ENCODE data around the gene UBAP1L. TPM values are rescaled to one million over a fixed set of nuclear protein-coding genes. Genes with fewer than 3 reads are reported as not detected.

Gene UBAP1L
- total RNA-seq (2022; extraction: Qiagen RNA extraction) = 0.53 to 0.97 TPM (median 0.84 TPM) in 5 replicates

DNA sequence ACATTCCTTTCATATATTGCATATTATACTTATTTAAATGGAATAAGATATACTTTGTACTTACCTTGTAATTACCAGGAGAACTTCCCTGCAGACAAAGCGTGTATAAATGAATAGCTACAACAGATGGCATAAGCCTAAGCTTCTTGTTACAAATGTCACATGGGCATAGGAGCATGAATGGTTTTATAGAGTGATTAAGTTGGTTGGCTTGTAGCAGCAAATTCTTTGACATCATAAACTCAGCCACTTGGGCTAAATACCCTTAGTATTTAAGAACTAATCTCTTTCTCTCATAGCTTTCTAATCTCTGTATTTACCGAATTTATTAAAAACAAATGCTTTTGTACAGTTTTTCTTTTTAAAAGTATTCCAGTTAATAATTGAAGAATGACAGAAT is at the start of gene UBAP1L:
UBAP1L (minus strand) TSS at position 115 of the 400 bp plus-strand sequence. CDS start 8,985 bp downstream, outside the sequence.

DNA sequence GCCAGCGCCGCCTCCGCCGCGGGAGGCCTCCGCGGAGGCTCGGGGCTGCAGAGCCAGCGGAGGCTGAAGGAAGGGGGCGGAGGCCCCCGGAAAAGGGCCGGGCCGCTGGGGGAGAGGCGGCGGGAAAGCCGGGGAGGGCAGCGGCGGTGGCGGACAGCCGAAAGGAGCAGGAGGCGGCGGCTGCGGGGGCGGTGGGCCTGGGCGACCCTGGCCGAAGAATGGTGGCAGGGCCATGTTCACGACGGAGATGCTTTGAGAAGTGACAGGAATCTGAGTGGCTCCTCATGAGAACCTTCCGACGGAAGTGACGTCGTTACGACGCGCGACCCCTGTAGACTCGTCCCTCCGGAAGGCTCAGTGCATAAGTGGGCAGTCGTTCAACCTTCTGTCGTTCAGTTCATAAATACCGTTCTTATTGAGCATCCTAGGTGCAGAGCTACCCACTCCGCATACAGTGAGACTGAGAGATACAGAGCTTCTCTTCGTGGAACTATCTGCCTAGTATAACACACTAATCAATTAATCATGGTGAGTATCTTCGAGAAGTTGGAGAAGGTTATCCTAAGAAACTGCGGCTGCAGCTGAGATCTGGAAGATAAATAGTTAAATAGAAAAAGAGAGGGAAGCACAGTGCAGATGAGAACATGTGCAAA is 18.7 kb upstream of the UBAP1L start, which contains the start of gene PDCD7:
PDCD7 (minus strand) TSS at position 261 of the 653 bp plus-strand sequence; CDS start at position 234, 27 bp downstream.

DNA sequence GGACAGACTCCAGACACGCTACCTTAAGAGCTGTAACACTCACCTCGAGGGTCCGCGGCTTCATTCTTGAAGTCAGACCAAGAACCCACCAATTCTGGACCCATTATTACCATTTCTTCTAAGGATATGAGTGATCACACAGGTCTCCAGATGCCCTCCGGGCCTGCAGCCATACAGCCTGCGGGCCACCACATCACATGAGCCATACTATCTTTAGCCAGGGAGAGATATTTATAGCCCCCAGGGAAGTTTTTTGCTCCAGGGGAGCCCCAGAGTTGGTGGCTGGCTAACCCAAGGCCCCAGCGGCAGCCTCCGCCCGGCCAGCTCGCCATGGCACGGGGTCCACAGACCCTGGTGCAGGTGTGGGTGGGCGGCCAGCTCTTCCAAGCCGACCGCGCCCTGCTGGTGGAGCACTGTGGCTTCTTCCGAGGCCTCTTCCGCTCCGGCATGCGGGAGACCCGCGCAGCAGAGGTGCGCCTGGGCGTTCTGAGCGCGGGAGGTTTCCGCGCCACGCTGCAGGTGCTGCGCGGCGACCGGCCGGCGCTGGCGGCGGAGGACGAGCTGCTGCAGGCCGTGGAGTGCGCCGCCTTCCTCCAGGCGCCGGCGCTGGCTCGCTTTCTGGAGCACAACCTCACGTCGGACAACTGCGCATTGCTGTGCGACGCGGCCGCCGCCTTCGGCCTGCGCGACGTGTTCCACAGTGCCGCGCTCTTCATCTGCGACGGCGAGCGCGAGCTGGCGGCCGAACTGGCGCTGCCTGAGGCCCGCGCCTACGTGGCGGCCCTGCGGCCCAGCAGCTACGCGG is 38.3 kb downstream of the UBAP1L start, which contains the start of gene KBTBD13:
KBTBD13 (plus strand) TSS at position 261 of the 805 bp plus-strand sequence; CDS start at position 331, 70 bp downstream.

DNA sequence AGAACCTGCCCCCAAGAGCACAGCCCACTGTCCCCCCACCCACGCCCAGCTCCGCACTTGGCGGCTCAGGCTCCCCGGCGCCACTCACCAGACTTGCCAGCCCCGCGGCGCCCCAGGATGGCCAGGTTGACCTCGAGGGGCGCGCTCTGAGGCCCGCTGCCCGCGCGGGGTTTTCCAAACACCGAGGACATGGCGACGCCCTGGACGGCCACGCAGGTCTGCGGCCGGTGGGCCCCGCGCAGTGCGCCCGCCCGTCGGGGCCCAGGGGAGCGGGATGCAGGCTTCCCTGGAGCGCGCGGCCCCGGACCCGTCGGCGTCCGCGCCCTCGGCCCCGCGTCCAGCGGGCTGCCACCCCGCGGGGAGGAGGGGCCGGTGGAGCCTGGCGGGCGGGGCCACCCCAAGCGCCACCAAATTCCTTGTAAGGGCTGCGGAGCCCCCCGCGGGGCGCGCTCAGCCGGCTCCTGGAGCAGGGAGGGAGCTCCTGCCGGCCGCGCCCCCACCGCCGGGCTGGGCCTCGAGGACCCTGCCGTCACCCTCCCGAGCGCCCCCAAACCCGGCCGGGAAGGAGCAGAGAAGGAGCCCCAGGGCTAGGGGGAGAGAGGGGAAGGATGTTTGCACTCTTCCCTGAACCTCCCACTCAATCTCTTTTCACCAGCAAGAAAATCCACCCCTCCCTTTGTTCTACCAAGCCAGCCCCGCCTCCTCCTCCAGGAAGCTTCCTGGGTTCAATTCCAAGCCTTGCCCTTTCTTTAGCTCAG is 47.2 kb downstream of the UBAP1L start, which contains the start of gene RASL12:
RASL12 (minus strand) TSS at position 347 of the 758 bp plus-strand sequence; CDS start at position 191, 156 bp downstream.

DNA sequence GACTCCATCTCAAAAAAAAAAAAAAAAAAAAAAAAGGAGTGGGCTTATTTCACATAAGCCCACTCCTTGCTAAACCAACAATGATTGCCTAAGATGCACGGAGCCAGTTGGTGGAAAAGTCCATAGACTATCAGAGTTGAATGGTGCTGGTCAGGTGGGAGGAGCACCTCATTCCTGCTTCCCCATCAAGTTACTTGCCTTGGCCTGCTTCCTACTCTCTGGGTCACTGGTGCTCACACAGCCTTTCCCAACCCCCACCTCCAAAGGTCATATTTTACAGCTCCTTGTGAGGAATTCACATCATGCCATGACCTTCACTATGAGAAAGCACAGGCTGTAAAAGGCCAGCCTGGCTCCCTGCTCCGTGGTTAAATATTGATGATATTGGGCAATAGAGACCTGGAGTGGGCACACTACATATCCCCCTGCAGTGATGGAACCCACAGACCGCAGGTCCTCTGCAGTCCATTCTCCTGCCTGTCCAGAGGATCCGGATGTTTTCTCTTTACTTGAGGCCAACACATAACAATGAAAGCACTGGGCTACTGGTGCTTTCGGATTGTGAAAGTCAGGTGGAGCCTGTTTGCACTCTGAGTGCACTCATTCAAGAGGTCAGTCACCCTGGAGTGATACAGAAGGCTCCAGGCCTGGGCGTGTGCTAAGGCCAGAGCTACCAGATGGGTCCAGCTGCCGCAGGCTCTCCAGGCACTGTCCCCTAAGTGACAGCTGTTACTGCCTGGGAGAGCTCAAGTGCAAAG is 70.1 kb downstream of the UBAP1L start, which contains the start of gene SLC51B:
SLC51B (plus strand) TSS at position 664 of the 758 bp plus-strand sequence. CDS start 4,618 bp downstream, outside the sequence.

Other genes starting within 250 kb of the UBAP1L start
- gene ANKDD1A, start 203.3 kb downstream of the UBAP1L start, total RNA-seq (2022; extraction: Qiagen RNA extraction) = 1.7 to 1.9 TPM (median 1.7 TPM) in 5 replicates
- gene SPG21, start 125.3 kb downstream of the UBAP1L start, total RNA-seq (2022; extraction: Qiagen RNA extraction) = 112 to 127 TPM (median 119 TPM) in 5 replicates
- gene MTFMT, start 85.6 kb downstream of the UBAP1L start, total RNA-seq (2022; extraction: Qiagen RNA extraction) = 23.9 to 27.5 TPM (median 24.8 TPM) in 5 replicates
- gene SLC51B, start 69.8 kb downstream of the UBAP1L start, total RNA-seq (2022; extraction: Qiagen RNA extraction) = 13.6 to 18.9 TPM (median 16.4 TPM) in 5 replicates
- 0.08 to 0.18 TPM (median 0.09 TPM) in 5 replicates for gene RASL12, start 47.2 kb downstream of the UBAP1L start, total RNA-seq (2022; extraction: Qiagen RNA extraction)
- gene KBTBD13, start 38.5 kb downstream of the UBAP1L start, total RNA-seq (2022; extraction: Qiagen RNA extraction) = not detected in 5 replicates
- 25.7 to 27.3 TPM (median 26.4 TPM) in 5 replicates for gene PDCD7, start 18.6 kb upstream of the UBAP1L start, total RNA-seq (2022; extraction: Qiagen RNA extraction)
- gene CLPX, start 70.1 kb upstream of the UBAP1L start, total RNA-seq (2022; extraction: Qiagen RNA extraction) = 34.8 to 60.4 TPM (median 45.5 TPM) in 5 replicates
- gene CILP, start 96.3 kb upstream of the UBAP1L start, total RNA-seq (2022; extraction: Qiagen RNA extraction) = 0.40 to 0.60 TPM (median 0.46 TPM) in 5 replicates
- 9.9 to 12.0 TPM (median 11.0 TPM) in 5 replicates for gene PARP16, start 171.7 kb upstream of the UBAP1L start, total RNA-seq (2022; extraction: Qiagen RNA extraction)
- not detected in 5 replicates for gene RNU5A-1, start 180.9 kb upstream of the UBAP1L start, total RNA-seq (2022; extraction: Qiagen RNA extraction)
- not detected in 5 replicates for gene RNU5B-1, start 189.5 kb upstream of the UBAP1L start, total RNA-seq (2022; extraction: Qiagen RNA extraction)